GM18858 (cell line): ENCODE data around the gene ZDHHC9.

Experiments used
- ATAC-seq: cut with Tn5 transposase; IDR thresholded peaks from one replicate; pipeline ENCODE4 v1.9.1; 2021; ENCODE audit not compliant: unreplicated experiment

ZDHHC9 gene

GRCh38 chrX:129787336-129788055, 56.2 kb downstream of the ZDHHC9 start:
- no peak for ATAC-seq

GRCh38 chrX:129786210-129786651, 57.5 kb downstream of the ZDHHC9 start:
- ATAC-seq = peak; percentile 87

GRCh38 chrX:129785160-129785947, 58.3 kb downstream of the ZDHHC9 start:
- ATAC-seq = no peak

- no peak for ATAC-seq
Measured at GRCh38 chrX:129784371-129784770, 59.3 kb downstream of the ZDHHC9 start.

GRCh38 chrX:129783291-129783713, 60.4 kb downstream of the ZDHHC9 start:
- ATAC-seq = no peak

GRCh38 chrX:129782706-129783105, 61.0 kb downstream of the ZDHHC9 start:
- no peak for ATAC-seq

- no peak for ATAC-seq
Measured at GRCh38 chrX:129781680-129782495, 61.8 kb downstream of the ZDHHC9 start.

- peak; percentile 55 for ATAC-seq
Measured at GRCh38 chrX:129781134-129781672, 62.5 kb downstream of the ZDHHC9 start.

- no peak for ATAC-seq
Measured at GRCh38 chrX:129780441-129781105, 63.1 kb downstream of the ZDHHC9 start.

GRCh38 chrX:129779747-129780146, 63.9 kb downstream of the ZDHHC9 start, which contains the start of gene SASH3:
Gene SASH3 (plus strand): TSS chrX:129779949. CDS start chrX:129780098, 149 bp downstream.
- peak; percentile 21 for ATAC-seq

GRCh38 chrX:129779086-129779672, 64.5 kb downstream of the ZDHHC9 start:
- no peak for ATAC-seq

- ATAC-seq = peak; percentile 19
Measured at GRCh38 chrX:129777218-129778030, 66.3 kb downstream of the ZDHHC9 start.

GRCh38 chrX:129773649-129774458, 69.8 kb downstream of the ZDHHC9 start:
- no peak for ATAC-seq

GRCh38 chrX:129772796-129773431, 70.8 kb downstream of the ZDHHC9 start:
- peak; percentile 71 for ATAC-seq

- ATAC-seq = no peak
Measured at GRCh38 chrX:129771266-129771995, 72.3 kb downstream of the ZDHHC9 start.

GRCh38 chrX:129769467-129770154, 74.1 kb downstream of the ZDHHC9 start:
- ATAC-seq = peak; percentile 34
